ENCODE data around the gene AMPD2.
A peak's percentile ranks its signal among the peaks of the same experiment; 100 is the strongest.

AMPD2 gene

DNA sequence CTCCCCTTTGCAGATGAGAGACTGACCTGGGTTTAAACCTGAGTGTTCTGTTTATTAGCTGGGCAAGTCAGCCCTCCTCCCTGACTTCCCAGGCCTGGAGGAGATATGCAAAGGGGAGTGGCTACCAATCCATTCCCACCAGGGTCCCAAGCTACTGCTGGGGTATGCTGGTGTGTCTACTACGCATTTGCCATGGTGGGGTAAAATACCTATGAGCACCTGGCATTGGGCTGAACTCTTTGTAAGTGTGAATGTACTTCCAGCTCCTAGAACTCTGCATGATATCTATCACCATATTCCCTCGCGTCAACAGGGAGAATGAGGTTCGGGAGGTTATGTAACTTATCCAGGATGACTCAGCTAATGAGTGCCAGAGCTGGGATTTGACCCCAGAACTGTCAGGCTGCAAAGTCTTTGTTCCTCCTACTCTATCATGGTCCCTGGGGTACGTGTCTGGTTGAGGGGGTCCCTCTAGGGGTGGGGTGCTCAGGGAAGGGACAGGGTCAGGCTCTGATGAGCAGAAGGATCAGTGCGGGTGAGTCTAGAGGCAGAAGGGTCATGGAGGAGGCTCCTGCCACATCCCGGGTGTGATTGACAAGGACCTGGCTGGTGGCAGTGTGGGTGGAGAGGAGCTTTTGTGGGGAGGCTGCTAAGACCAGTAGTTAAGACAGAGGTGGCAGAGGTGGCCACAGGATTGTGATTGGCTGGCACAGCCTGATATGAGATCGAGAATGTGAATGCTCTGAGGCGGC is 16.7 kb downstream of the AMPD2 start:
- no peak for TF ChIP-seq Cebpa-rat (IDR thresholded peaks at IDR 0.05)
- H4K20me1 ChIP-seq, result peaks cover 0 to 13% (median 0%) of the 10 kb centered on the region in 11 experiments; a peak in 2 of 22 replicates
- no peak overlapping the region for H3K4me3 ChIP-seq
- peaks cover 11 to 46% (median 27%) of the 10 kb centered on the region in 10 experiments; a peak in 19 of 20 replicates for H3K4me1 ChIP-seq
- H3K9ac ChIP-seq, result no peak overlapping the region; a peak in 1 of 22 replicates
- peak overlapping the region in 1 of 11 experiments; percentile 8; a peak in 1 of 22 replicates for H3K27ac ChIP-seq
- H3K4me2 ChIP-seq, result peak overlapping the region in 9 of 11 experiments; percentile 11 to 44 (median 33); a peak in 14 of 22 replicates
- peaks cover 9 to 18% (median 15%) of the 10 kb centered on the region in 11 experiments for H3K36me3 ChIP-seq
- no peaks in the 10 kb centered on the region for H3K9me3 ChIP-seq (replicated peaks in 1 of 11)
- no peaks in the 10 kb centered on the region for H3K27me3 ChIP-seq

- H3K4me1 ChIP-seq, result peaks cover 11 to 36% (median 18%) of the 10 kb centered on the region in 10 experiments; a peak in 19 of 20 replicates
- peaks cover 0 to 7% (median 4%) of the 10 kb centered on the region in 11 experiments; a peak in 7 of 22 replicates for H3K36me3 ChIP-seq
- no peak overlapping the region for H3K27ac ChIP-seq
- H4K20me1 ChIP-seq, result peaks cover 0 to 5% (median 0%) of the 10 kb centered on the region in 11 experiments; a peak in 1 of 22 replicates
- TF ChIP-seq Cebpa-rat (IDR thresholded peaks at IDR 0.05), result no peak
- H3K9me3 ChIP-seq (replicated peaks in 1 of 11), result no peaks in the 10 kb centered on the region
- H3K27me3 ChIP-seq, result no peaks in the 10 kb centered on the region
- H3K9ac ChIP-seq, result no peak overlapping the region
- no peak overlapping the region for H3K4me2 ChIP-seq
- no peak overlapping the region for H3K4me3 ChIP-seq
Observed at GRCh38 chr1:109637446-109637845, 17.8 kb downstream of the AMPD2 start.

DNA sequence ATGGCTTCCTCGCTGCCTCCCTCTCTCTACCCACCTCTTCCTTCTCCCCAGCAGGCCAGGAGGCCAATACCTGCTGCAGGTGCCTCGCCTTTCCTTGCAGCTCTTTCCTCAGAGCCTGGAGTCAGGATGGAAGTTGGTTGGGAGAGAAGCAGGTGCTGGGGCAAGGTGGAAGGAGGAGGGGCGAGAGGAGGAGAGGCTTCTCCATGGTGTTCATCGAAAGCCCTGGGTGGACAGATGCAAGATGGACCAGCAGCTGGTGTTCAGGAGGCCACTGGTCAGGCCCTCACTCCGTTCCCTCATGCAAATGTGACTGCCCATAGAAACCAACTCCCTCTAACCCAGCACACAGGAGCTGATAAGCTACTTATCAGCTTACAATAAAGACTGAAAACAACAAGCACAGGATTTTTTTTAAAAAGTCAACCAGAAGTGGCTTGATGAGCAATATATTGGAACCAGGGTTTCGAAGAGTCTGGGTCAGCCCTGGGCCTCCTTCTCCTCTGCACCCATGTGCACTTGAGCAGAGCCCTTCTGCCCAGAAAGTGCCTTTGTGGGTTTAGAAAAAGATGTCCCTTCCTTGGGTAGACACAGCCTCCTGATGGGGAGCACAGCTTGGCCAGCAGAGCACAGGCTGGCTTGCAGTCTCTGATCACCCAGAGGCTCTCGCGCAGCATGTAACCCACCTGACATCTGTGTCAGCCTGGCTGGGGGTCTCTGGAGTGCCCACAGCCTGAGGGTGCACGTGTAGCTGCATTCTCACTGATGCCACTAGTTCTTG is 19.6 kb downstream of the AMPD2 start:
- no peak for TF ChIP-seq Cebpa-rat (IDR thresholded peaks at IDR 0.05)
- Histone ChIP-seq H3K9ac (no peak overlapping the region), H3K27ac (no peak overlapping the region), H3K36me3 (no peaks in the 10 kb centered on the region), H4K20me1 (0 out of 22 replicates have a peak, but pooled peaks cover 0 to 4% (median 0%) of the 10 kb centered on the region in 11 experiments), H3K4me1 (peaks cover 23 to 45% (median 29%) of the 10 kb centered on the region in 10 experiments), H3K4me3 (no peak overlapping the region), H3K9me3 (replicated peaks in 1 of 11) (no peaks in the 10 kb centered on the region), H3K4me2 (no peak overlapping the region), H3K27me3 (no peaks in the 10 kb centered on the region)

- Histone ChIP-seq H3K36me3 (no peaks in the 10 kb centered on the region), H3K4me3 (no peak overlapping the region), H3K27ac (no peak overlapping the region), H4K20me1 (0 out of 22 replicates have a peak, but pooled peaks cover 0 to 4% (median 0%) of the 10 kb centered on the region in 11 experiments), H3K9me3 (replicated peaks in 1 of 11) (no peaks in the 10 kb centered on the region), H3K9ac (no peak overlapping the region), H3K4me2 (no peak overlapping the region), H3K27me3 (no peaks in the 10 kb centered on the region), H3K4me1 (peaks cover 20 to 39% (median 28%) of the 10 kb centered on the region in 10 experiments)
- no peak for TF ChIP-seq Cebpa-rat (IDR thresholded peaks at IDR 0.05)
Observed at GRCh38 chr1:109639841-109640184, 20.2 kb downstream of the AMPD2 start.

- Histone ChIP-seq H3K9me3 (replicated peaks in 1 of 11) (no peaks in the 10 kb centered on the region), H3K4me1 (peaks cover 15 to 37% (median 26%) of the 10 kb centered on the region in 10 experiments), H3K9ac (no peak overlapping the region), H3K4me3 (no peak overlapping the region), H3K27ac (no peak overlapping the region), H3K36me3 (no peaks in the 10 kb centered on the region), H4K20me1 (0 out of 22 replicates have a peak, but pooled peaks cover 0 to 4% (median 0%) of the 10 kb centered on the region in 11 experiments), H3K27me3 (no peaks in the 10 kb centered on the region), H3K4me2 (no peak overlapping the region; a peak in 1 of 22 replicates)
- no peak for TF ChIP-seq Cebpa-rat (IDR thresholded peaks at IDR 0.05)
Observed at GRCh38 chr1:109640285-109640865, 20.7 kb downstream of the AMPD2 start.

DNA sequence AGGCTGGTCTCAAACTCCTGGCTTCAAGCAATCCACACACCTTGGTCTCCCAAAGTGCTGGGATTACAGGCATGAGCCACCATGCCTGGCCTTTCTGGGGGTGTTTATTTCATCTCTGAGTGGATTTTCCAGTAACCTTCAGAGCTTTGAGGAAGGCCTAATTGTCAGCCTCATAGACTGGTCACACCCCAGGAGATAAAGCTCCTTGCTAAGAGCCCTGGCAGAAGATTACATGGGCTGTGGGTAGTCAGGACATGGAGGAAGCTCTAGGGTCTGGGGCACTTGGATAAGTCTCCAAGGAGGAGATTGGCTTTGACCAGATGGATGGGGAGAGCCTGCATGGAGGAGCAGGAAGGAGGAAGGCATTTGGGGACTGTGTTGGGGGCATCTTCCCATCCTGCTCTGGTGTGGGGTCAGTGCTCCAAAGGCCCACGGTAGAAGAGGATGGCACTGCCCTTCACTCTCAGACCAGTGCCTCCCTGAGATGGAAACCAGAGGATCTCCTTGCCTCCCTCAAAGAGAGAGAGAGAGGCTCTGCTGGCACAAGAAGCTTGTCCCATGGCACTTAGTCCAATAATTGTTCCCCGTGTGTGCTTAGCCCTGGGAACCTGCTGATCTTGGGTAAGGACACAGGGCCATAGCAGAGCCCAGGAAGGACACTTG is 21.6 kb downstream of the AMPD2 start:
- Histone ChIP-seq H3K4me2 (no peak overlapping the region), H3K4me3 (no peak overlapping the region), H3K9ac (no peak overlapping the region), H3K27ac (no peak overlapping the region), H3K4me1 (peaks cover 15 to 34% (median 23%) of the 10 kb centered on the region in 10 experiments), H3K9me3 (replicated peaks in 1 of 11) (peaks cover 0 to 3% (median under 1%) of the 10 kb centered on the region in 11 experiments; a peak in 7 of 22 replicates), H3K27me3 (no peaks in the 10 kb centered on the region), H4K20me1 (0 out of 22 replicates have a peak, but pooled peaks cover 0 to under 1% (median 0%) of the 10 kb centered on the region in 11 experiments), H3K36me3 (no peaks in the 10 kb centered on the region)
- no peak for TF ChIP-seq Cebpa-rat (IDR thresholded peaks at IDR 0.05)

GRCh38 chr1:109641861-109642260 is 22.2 kb downstream of the AMPD2 start:
- H3K4me1 ChIP-seq, result peaks cover 12 to 27% (median 17%) of the 10 kb centered on the region in 10 experiments; a peak in 19 of 20 replicates
- H4K20me1 ChIP-seq, result no peaks in the 10 kb centered on the region
- H3K9me3 ChIP-seq (replicated peaks in 1 of 11), result peaks cover 0 to 7% (median 3%) of the 10 kb centered on the region in 11 experiments; a peak in 8 of 22 replicates
- no peak overlapping the region for H3K27ac ChIP-seq
- no peaks in the 10 kb centered on the region for H3K27me3 ChIP-seq
- H3K9ac ChIP-seq, result no peak overlapping the region
- no peaks in the 10 kb centered on the region for H3K36me3 ChIP-seq
- TF ChIP-seq Cebpa-rat (IDR thresholded peaks at IDR 0.05), result no peak
- H3K4me3 ChIP-seq, result no peak overlapping the region
- no peak overlapping the region for H3K4me2 ChIP-seq

- Histone ChIP-seq H3K27me3 (no peaks in the 10 kb centered on the region), H4K20me1 (no peaks in the 10 kb centered on the region), H3K27ac (no peak overlapping the region), H3K9me3 (replicated peaks in 1 of 11) (peaks cover 0 to 7% (median 3%) of the 10 kb centered on the region in 11 experiments; a peak in 8 of 22 replicates), H3K4me2 (peak overlapping the region in 9 of 11 experiments; percentile 42 to 80 (median 72); a peak in 11 of 22 replicates), H3K4me1 (peaks cover 12 to 27% (median 16%) of the 10 kb centered on the region in 10 experiments; a peak in 19 of 20 replicates), H3K9ac (no peak overlapping the region), H3K36me3 (no peaks in the 10 kb centered on the region), H3K4me3 (no peak overlapping the region)
- TF ChIP-seq Cebpa-rat (IDR thresholded peaks at IDR 0.05), result no peak
Observed at GRCh38 chr1:109642626-109643025, 23.0 kb downstream of the AMPD2 start.
